ENCODE results near the gene CALCB. TPM values are rescaled to one million over a fixed set of nuclear protein-coding genes. Genes with fewer than 3 reads are reported as not detected.
A peak's percentile ranks its signal among the peaks of the same experiment; 100 is the strongest.

Gene CALCB
- total and polyA plus RNA-seq, 2 of the 4 experiments (the other 2 are of a cell fraction) = not detected

GRCh38 chr11:15075162-15075526 is 1.8 kb downstream of the CALCB start:
- Histone ChIP-seq H2AK5ac (ENCODE audit: low read depth, low read length) (no peak overlapping the region), H2AK9ac (replicated peaks; ENCODE audit: low read depth, low read length, poor library complexity) (peak overlapping the region; percentile 71), H3K23ac (ENCODE audit: low read depth, low read length) (no peak overlapping the region), H3K27me3 (ENCODE audit: control insufficient read depth, insufficient read depth, low read length) (peaks cover 49% of the 10 kb centered on the region), H2BK120ac (ENCODE audit: low read depth, low read length) (no peak overlapping the region), H2BK15ac (ENCODE audit: low read depth, low read length) (no peak overlapping the region), H3K18ac (ENCODE audit: low read depth, low read length) (no peak overlapping the region), H4K8ac (ENCODE audit: low read depth in 2 of 2, low read length in 2 of 2) (no peak overlapping the region), H2BK5ac (ENCODE audit: low read depth, low read length, poor library complexity, severe bottlenecking) (no peak overlapping the region), H2BK20ac (ENCODE audit: low read depth, low read length) (no peak overlapping the region), H3K56ac (ENCODE audit: extremely low read depth, insufficient read depth, low read length) (no peak overlapping the region), H3K14ac (replicated peaks; ENCODE audit: low read depth, low read length) (no peak overlapping the region), H3K4me3 (ENCODE audit: insufficient read depth, low read depth, low read length) (no peak overlapping the region), H4K5ac (ENCODE audit: low read depth, low read length) (no peak overlapping the region), H3K27ac (ENCODE audit: insufficient read depth, low read length) (no peak overlapping the region), H3K79me1 (ENCODE audit: low read depth in 1 of 2, low read length in 2 of 2) (no peaks in the 10 kb centered on the region), H3K9me3 (ENCODE audit: control insufficient read depth, insufficient read depth, low read length) (no peaks in the 10 kb centered on the region), H3K4me1 (ENCODE audit: control insufficient read depth, insufficient read depth, low read length) (peaks cover 4% of the 10 kb centered on the region; the same call in 1 of the 2 replicates), H3K4ac (ENCODE audit: low read depth, low read length) (no peak overlapping the region), H3K9ac (ENCODE audit: low read depth, low read length) (no peak overlapping the region), H3K36me3 (ENCODE audit: control insufficient read depth, insufficient read depth, low read length) (no peaks in the 10 kb centered on the region), H3K9me1 (ENCODE audit: insufficient read depth, low read length) (no peaks in the 10 kb centered on the region), H4K91ac (ENCODE audit: insufficient read depth, low read depth, low read length) (no peak overlapping the region), H3K4me2 (ENCODE audit: low read depth, low read length) (no peak overlapping the region), H4K20me1 (ENCODE audit: insufficient read depth, low read length) (no peaks in the 10 kb centered on the region), H2AFZ (replicated peaks; ENCODE audit: low read length, poor library complexity) (peak overlapping the region; percentile 85)
- ATAC-seq (ENCODE audit: low read depth) (no peak), DNase-seq (no peak)
- no TSS peak for BruUV-seq (replicated peaks)
- in situ Hi-C loops (cut with MboI; ENCODE audit: low sequenced_read_pairs) = no loop called here
- 67% methylated on average over 2 of the region's 4 CpGs; no CpG with 5 or more reads in 1 of the 2 experiments for WGBS, 2 experiments (ENCODE audit: extremely low coverage in 2 of 2, insufficient read length in 1 of 2)
- dilution Hi-C loops (cut with HindIII; ENCODE audit: low sequenced_read_pairs, unreplicated experiment) = no loop called here
- POLR2A ChIA-PET (ENCODE audit: unreplicated experiment) = no interaction called here
- intact Hi-C loops (cut with micrococcal nuclease) = loop anchor here (1.0 to 2.0 kb wide), 4 partner anchors 100 to 538 kb away; no protein-coding TSS in a partner anchor
- TF ChIP-seq ELK1 (IDR thresholded peaks at IDR 0.05; ENCODE audit: borderline replicate concordance, low read depth, low read length) (no peak), BHLHE40 (IDR thresholded peaks at IDR 0.05; ENCODE audit: low read depth, low read length) (no peak), RAD21 (IDR thresholded peaks at IDR 0.05; ENCODE audit: low read length) (no peak), CHD1 (IDR thresholded peaks at IDR 0.05; ENCODE audit: low read depth, low read length) (no peak), FOS (IDR thresholded peaks at IDR 0.05; ENCODE audit: low read depth, low read length) (no peak), MAZ (IDR thresholded peaks at IDR 0.05; ENCODE audit: borderline replicate concordance, low read depth, low read length) (no peak), MXI1 (IDR thresholded peaks at IDR 0.05; ENCODE audit: borderline replicate concordance, low read depth, low read length) (no peak), NFE2L2 (IDR thresholded peaks at IDR 0.05; ENCODE audit: low read depth, low read length) (no peak), POLR2A (IDR thresholded peaks at IDR 0.05; ENCODE audit: low read depth, low read length) (no peak)
- CTCF ChIA-PET = interaction anchor here (0.8 to 1.9 kb wide), 6 partner anchors 9 to 166 kb away, joined by 3 to 5 read pairs (median 3); no protein-coding TSS in a partner anchor
